GM19463 (cell line): Measurements from ENCODE around the gene PLAC8L1.
A peak's percentile ranks its signal among the peaks of the same experiment; 100 is the strongest.
"Not testable (repeated sequence)": the region's sequence is repeated elsewhere in the genome, so short reads cannot be mapped to it uniquely, and the experiment has no call there.

ENCODE experiments used
- ATAC-seq: cut with Tn5 transposase; IDR thresholded peaks from one replicate; pipeline ENCODE4 v1.9.1; 2021; ENCODE audit warnings: mild to moderate bottlenecking, moderate library complexity; ENCODE audit not compliant: unreplicated experiment

The PLAC8L1 gene, protein sequence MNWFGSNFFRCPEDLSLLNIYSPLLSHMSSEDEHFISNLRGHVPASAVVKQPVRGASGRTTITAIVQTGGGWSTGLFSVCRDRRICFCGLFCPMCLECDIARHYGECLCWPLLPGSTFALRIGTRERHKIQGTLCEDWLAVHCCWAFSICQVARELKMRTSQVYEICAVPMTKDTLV

DNA sequence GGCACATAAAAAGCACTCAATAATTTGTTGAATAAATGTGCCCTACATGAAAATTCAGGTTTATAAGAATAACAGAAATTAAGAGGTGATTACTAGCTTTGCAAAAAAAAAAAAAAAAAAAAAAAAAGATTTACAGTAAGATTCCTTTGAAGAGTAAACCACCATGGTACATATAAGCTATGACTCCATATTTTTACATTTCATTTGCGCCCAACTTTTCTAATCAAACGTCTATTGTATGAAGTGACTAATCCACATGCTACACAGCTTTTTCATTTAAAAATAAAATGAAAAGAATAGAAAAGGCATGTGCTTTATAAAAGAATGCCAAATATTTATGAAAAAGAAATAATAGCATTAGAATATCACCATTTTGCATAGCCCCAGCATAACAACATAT lies at the start of gene PLAC8L1:
Gene PLAC8L1 (minus strand): TSS at position 101 of the 400 bp plus-strand sequence. CDS start 1,266 bp downstream, outside the sequence.
- ATAC-seq = no peak

DNA sequence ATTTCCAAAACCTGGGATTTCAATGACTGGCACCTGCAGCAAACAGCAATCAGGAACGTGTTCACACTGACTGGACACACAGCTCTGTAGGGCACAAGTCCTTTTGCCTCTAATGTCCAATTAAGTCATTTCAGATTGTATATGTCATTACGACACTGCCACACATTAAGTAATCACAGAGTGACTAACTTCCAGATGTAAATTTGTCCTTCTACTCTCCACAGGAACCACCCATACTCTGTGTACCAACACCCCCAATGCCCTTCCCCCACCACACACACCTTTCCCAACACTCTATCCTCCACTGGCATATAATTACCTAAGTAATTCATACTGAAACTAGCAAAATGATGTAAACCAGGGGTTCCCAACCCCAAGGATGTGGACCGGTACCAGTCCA lies 46.6 kb upstream of the PLAC8L1 start:
- no peak for ATAC-seq

DNA sequence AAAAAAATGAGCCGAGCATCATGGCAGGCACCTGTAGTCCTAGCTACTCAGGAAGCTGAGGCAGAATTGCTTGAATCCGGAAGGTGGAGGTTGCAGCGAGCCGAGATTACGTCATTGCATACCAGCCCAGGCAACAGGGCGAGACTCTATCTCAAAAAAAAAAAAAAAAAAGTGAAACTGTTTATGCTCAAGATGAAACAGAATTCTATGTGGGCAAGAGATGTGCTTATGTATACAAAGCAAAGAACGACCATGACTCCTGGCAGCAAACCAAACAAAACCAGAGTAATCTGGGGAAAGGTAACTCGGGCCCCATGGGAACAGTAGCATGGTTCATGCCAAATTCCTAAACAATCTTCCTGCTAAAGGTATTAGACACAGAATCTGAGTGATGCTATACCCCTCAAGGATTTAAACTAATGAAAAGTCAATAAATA lies 32.6 kb upstream of the PLAC8L1 start:
- ATAC-seq = no peak

DNA sequence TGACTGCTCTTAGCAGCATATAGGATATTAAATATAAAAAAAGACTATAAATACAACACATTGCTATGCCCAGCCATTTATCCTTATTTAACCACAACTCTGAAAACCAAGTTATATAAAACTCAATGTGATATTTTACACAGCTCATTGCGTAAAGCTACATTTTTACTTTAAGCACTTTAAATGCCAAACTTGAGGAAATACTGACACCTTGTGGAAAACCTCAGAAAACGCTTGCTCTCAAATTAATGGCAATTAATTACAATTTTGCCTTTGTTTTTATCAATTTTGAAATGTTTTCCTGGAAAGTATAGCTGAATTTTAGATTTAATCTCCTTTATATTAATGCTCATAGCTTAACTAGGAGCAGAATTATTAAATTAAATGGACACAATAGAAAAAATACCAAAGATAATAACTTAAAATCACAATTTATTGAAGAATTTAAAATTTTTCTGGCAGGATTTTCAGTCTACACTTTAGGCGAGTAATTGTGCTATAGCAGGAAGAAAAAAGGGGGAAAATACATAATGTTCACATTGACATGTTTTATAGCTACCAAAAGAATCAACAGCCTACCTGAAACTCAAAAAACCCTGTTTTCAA lies 25.2 kb upstream of the PLAC8L1 start:
- no peak for ATAC-seq

DNA sequence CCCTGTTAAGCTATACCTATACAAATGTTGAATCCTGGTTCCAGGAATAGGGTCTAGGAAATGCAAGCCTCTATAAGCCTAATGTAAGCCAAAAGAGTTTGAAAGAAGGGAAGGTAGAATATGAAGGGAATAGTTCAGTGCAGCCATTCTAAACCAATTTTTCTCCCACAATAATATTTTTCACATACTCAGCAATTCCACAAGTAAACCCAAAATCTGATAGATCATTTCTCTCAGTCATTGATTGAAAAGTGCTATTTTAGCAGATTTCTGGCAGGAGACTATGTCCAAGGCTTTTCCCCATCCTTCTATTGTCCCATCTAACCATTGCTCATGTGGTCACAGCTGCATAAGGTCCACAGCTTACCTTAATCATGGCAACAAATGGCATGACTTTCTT lies 20.7 kb upstream of the PLAC8L1 start:
- no peak for ATAC-seq

DNA sequence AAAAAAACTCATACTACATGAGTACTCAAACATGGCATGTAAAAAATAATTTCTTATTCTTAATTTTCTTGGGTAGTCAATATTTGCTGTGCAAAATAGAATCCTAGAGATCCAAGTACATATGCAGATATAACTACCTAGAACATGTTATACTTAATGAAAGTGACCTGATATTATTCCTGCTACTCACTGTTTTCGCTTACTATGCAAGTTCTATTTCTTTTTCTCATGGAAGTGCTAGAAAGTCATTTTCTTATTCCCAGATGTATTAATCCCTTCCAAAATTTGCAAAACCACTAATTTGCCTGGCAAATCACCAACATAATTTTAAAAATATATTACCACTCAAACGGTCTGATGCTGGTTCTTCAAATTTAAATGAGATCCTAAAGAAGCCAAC lies 19.2 kb upstream of the PLAC8L1 start:
- ATAC-seq = no peak

DNA sequence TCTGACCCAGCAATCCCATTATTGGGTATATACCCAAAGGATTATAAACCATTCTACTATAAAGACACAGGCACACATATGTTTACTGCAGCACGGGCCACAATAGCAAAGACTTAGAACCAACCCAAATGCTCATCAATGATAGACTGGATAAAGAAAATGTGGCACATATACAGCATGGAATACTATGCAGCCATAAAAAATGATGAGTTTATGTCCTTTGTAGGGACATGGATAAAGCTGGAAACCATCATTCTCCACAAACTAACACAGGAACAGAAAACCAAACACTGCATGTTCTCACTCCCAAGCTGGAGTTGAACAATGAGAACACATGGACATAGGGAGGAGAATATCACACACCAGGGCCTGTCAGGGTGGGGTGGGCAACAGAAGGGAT lies 16.1 kb upstream of the PLAC8L1 start:
- ATAC-seq = not testable (repeated sequence)

DNA sequence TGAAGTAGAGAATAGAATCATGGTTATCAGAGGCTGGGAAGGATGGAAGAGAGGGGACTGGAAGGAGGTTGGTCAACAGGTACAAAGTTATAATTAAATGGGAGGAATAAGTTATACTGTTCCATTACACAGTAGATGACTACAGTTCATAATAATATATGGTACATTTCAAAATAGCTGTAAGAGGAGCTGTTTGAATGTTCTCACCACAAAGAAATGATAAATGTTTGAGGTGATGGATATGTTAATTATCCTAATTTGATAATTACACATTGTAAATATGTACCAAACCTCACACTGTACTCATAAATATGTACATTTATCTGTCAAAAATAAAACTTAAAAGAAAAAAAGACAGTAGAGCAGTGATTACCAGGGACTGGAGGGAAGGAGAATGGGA lies 12.9 kb upstream of the PLAC8L1 start:
- ATAC-seq = no peak

DNA sequence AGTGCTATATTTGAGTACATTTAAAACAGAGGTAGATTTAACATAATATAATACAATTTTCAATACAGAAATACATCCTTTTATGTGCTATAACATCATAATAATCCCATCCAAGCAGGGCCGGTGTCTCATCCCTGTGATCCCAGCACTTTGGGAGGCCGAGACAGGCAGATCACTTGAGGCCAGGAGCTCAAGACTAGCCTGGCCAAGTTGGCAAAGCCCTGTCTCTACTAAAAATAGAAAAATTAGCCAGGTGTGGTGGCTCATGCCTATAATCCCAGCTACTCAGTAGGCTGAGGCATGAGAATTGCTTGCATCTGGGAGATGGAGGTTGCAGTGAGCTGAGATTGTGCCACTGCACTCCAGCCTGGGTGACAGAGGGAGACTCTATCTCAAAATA lies 11.8 kb upstream of the PLAC8L1 start:
- not testable (repeated sequence) for ATAC-seq

DNA sequence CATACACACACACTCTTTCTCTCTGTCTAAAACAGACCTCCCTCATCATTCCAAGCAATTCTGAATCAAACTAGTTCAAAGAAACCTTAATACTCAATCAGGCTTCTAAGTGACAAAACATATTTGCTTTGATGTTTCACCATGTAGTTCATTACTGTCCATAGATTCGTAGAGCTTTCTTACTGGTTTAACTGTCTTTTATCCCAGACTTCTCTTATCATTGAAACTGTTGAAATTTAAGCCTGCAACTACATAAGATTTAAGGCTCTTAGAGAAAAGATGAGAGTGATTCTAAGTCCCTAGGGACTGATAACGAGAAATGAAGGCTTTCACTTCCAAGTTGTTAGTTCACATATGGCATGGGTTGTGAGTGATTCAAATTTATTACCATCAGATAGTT lies 11.0 kb upstream of the PLAC8L1 start:
- no peak for ATAC-seq

DNA sequence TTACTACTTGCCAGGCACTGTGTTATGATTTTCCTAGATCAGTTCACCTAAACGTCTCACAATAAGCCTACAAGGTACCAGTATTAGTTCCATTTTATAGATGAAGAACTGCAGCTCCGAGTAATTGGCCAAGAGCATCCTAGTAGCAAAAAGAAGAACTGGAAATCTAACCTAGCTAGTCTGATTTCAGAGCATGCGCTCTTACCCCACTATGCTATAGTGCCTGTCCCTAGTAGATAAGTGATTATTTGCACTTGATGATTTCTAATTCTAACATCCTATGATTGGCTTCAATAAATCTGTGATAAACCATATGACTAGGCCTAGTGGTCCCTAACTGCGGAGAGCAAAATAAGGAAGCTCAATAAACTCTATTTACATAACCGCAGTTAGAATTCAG lies 7.1 kb upstream of the PLAC8L1 start:
- no peak for ATAC-seq

DNA sequence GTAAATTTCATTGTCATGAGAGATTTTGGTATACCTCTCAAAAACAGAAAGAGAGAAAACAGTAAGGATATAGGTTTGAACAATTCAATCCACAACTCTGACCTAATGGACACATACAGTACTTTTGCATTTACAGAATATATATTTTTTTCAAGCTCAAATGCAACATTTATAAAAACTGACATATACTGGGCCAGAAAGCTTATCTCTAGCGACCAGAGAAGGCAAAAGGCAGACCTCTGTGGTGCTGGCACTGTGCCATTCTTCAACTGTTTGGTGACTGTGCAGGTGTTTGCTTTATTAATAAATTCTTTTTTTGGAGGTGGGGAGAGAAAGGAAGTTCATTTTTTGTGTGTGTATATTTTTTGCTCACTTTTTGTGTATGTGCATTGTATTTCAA lies 6.0 kb upstream of the PLAC8L1 start:
- no peak for ATAC-seq

DNA sequence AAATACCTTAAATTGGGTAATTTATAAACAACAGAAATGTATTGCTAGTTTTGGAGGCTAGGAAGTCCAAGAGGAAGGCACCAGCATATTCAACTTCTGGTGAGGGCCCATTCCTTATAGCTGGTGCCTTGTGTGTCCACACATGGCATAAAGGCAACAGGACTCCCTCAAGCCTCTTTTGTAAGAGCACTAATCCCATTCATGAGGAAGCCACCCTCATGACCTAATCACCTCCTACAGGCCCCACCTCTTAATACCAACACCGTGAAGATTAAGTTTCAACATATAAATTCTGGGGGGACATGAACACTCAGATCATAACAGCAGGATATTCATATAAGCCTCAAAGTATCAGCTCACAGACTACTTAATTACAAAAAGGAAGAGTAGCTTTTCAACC lies 4.0 kb upstream of the PLAC8L1 start:
- ATAC-seq = no peak

DNA sequence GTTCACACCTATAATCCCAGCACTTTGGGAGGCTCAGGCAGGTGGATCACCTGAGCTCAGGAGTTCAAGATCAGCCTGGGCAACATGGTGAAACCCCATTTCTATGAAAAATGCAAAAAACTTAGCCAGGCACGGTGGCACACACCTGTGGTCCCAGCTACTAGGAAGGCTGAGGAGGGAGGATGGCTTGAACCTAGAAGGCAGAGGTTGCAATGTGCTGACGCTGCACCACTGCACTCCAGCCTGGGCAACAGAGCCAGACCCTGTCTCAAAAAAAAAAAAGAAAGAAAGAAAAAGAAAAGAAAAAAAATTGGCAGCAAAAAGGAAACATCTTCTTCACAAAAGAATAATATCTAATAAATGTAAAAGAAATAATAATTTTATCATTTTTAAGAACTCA lies 3.5 kb upstream of the PLAC8L1 start:
- not testable (repeated sequence) for ATAC-seq

DNA sequence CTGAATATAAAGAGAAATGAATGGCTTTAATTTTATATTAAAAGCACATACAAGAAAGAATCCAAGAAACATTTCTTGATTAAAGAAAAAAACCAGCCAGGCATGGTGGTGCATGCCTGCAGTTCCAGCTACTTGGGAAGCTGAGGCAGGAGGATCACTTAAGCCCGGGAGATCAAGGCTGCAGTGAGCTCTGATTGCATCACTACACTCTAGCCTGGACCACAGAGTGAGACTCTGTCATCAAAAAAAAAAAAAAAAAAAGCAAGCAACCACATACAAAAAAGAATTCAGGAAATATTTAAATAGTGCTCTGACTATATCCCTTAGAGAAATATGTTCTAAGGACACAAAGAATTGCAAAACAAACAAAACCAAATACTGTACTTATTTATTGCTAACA lies 2.5 kb upstream of the PLAC8L1 start:
- no peak for ATAC-seq

DNA sequence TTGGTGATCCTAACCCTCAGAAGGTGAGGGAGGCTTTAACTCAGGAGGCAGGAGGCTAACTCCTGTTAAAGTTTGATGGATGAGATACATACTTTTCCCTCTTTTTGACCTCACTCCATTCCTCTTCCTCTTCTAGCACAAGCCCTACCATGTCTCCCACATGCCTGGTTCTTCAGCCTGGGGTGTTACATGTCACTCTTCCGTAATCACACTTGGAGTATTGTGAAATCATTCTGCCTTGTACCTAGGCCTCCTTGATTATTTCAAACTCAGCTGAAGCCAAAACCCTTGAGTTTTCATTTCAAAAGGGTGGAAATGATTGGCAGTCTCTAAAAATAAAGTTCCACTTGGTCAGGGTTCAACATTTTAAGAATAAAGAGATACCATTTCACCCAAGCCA lies 1.8 kb downstream of the PLAC8L1 start:
- no peak for ATAC-seq

DNA sequence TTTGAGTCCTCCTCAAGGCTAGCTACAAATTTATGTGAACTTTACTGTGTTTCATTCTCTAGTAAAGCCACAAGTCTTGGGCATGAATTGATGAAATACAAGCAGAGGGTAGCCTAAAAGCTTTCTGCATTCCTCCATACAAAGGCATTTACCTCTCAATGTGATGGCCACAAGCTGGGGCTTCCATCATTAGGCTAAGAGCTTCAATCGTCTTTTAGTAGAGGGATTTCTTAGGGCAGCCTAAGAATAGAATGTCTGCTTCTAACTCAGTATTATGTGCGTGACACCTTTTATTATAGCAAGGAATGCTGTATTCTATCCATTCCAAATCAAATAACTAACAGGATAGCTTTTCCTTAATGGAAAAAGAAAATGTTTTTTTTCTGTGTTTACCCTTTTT lies 3.7 kb downstream of the PLAC8L1 start:
- ATAC-seq = no peak

DNA sequence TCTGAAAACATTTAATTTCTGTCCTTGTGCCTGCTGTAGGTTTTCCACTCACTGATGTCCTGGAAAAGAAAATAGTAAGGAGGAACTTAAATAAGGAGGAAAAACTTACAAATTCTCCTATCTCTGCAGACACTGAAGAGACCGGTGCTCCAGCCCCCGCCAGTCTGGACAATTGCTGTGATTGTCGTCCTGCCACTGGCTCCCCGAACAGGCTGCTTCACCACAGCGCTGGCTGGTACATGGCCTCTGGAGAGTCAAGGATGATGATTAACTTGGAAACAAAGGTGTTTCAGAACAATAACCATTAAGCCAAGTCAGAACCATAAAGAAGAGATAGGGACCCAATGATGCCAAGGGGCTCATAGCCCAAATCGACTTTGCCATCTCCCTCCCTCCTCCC lies 7.3 kb downstream of the PLAC8L1 start:
- no peak for ATAC-seq

DNA sequence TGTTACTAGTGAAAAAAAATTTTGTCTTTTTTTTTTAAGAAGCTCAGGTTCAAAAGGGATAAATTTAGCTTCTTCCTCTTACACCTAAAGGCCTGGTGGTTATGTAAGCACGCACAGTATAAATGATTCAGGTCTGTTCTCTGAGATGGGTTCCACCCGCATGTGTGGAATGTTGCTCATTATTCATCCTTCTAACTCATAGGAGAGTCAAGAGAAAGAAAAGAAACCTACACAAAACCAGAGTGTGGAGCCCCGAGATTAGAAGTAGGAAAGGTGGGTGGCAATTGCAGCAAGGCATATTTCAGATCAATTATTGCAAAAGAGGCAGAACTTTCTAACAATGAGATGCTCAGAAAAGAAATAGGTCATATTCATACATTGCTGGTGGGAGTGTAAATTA lies 13.5 kb downstream of the PLAC8L1 start:
- no peak for ATAC-seq

DNA sequence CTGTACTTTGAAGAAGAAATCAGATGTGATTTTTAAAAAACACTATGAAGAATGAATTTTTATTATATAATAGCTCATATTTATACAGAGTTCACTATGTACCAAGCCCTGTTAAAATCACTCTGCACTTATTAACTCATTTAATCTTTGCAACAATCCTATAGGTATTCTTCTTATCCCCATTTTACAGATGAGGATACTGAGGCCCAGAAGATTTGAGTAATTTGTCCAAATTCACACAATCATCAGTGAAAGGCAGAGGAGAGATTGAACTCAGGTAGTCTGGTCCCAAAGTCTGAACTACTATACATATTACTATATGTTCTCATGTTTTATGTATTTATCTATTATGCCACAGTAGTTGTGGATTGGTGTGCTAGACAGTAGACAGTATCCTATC lies 16.1 kb downstream of the PLAC8L1 start:
- no peak for ATAC-seq

DNA sequence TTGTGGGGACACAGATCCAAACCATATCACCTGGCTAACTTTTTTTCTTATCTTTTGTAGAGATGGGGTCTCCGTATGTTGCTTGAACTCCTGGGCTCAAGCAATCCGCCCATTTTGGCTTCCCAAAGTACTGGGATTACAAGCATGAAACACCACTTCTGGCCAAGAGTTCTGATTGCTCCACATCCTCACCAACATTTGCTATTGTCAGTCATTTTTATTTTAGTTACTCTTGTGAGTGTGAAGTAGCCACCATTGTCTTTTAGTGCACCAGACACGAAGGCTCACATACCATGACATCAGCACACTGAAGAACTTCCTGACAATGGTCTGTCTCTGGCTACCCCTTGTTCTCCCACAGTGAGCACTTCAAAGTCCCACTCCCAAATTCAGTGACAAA lies 17.3 kb downstream of the PLAC8L1 start:
- ATAC-seq = no peak

DNA sequence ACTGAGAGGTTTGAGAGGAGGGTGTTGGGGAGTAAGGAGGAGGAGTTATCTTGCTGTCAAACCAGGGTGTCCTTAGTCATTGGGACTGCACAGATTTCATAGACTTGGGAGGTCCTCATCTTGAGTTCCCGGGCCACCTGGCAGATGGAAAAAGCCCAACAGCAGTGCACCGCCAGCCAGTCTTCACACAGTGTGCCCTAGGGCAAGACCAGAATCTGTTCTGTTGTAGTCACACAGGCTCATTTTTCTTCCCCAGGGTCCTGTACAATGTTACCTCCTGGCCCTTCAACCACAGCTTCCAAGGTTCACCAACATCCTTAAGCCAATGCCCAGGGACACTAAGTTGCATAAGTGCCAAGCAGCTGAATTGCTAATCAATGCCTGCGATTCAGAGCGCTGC lies 21.0 kb downstream of the PLAC8L1 start:
- no peak for ATAC-seq

DNA sequence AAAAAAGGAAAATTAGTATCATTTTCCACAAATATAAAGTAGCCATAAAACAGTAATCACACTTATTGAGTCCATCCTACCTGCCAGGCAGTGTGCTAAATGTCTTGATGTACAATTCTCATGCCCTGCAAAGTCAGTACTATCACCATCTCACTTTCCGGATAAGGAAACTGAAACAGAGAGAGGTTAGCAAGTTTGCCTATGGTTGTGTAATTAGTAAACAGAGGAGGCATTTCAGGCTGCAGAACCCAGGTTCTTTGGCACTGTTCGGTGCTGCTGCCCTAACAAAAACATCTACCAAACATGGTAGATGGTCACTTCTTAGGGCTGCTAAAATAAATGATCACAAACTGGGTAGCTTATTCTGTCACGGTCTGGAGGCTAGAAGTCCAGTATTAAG lies 22.6 kb downstream of the PLAC8L1 start:
- ATAC-seq = peak; percentile 88
